NCI-H1417 treated with DMSO at 0.1 percent for 48 hours (cell line): ENCODE measurements around the gene LIN9.
"Not testable (repeated sequence)": the region's sequence is repeated elsewhere in the genome, so short reads cannot be mapped to it uniquely, and the experiment has no call there.

Source experiments
- DNase-seq: peaks from one replicate; lab custom pipeline; 2025; lab: John Stamatoyannopoulos, UW

The LIN9 gene

GRCh38 chr1:226211181-226211821 is 97.7 kb downstream of the LIN9 start:
- no peak for DNase-seq

GRCh38 chr1:226210571-226211176 is 98.3 kb downstream of the LIN9 start:
- DNase-seq: no peak

GRCh38 chr1:226209307-226210059 is 99.5 kb downstream of the LIN9 start:
- no peak for DNase-seq

- DNase-seq: no peak
These were observed 101.9 kb downstream of the LIN9 start for GRCh38 chr1:226207048-226207447.

- no peak for DNase-seq
These were observed 104.8 kb downstream of the LIN9 start for GRCh38 chr1:226204198-226204597.

GRCh38 chr1:226203655-226204054 is 105.3 kb downstream of the LIN9 start:
- DNase-seq: no peak

GRCh38 chr1:226203240-226203639 is 105.7 kb downstream of the LIN9 start:
- DNase-seq: no peak

GRCh38 chr1:226202666-226203065 is 106.3 kb downstream of the LIN9 start:
- DNase-seq: not testable (repeated sequence)

GRCh38 chr1:226202246-226202645 is 106.7 kb downstream of the LIN9 start:
- DNase-seq: no peak

- DNase-seq: no peak
These were observed 107.9 kb downstream of the LIN9 start for GRCh38 chr1:226201029-226201593.

- no peak for DNase-seq
These were observed 109.0 kb downstream of the LIN9 start for GRCh38 chr1:226199971-226200370.

- DNase-seq: no peak
These were observed 113.8 kb downstream of the LIN9 start for GRCh38 chr1:226195144-226195543.

- no peak for DNase-seq
These were observed 121.6 kb downstream of the LIN9 start for GRCh38 chr1:226187380-226187779.

- DNase-seq: no peak
These were observed 122.0 kb downstream of the LIN9 start for GRCh38 chr1:226187019-226187322.

- peak; percentile 28 for DNase-seq
These were observed 122.6 kb downstream of the LIN9 start, which contains the start of gene ACBD3 for GRCh38 chr1:226186124-226187018. TSS of gene ACBD3 (minus strand) at chr1:226186741. CDS start at chr1:226186675, 66 bp downstream.

GRCh38 chr1:226185141-226186036 is 123.6 kb downstream of the LIN9 start:
- no peak for DNase-seq

- no peak for DNase-seq
These were observed 126.8 kb downstream of the LIN9 start for GRCh38 chr1:226181996-226182714.
